SH-SY5Y (cell line): ENCODE data around the gene MEI1.

ENCODE experiments used
- GATA2 ChIP-seq: IDR thresholded peaks from 2 replicates; pipeline ENCODE4 v1.6.1; 2011; ENCODE audit warnings: mild to moderate bottlenecking, low read depth, low read length
- GATA3 ChIP-seq: IDR thresholded peaks from 2 replicates; pipeline ENCODE4 v1.6.1; 2011; ENCODE audit warnings: low read depth, mild to moderate bottlenecking, low read length, moderate library complexity

- TF ChIP-seq GATA2 (no peak), GATA3 (no peak)
Measured at GRCh38 chr22:41834005-41834944, 135.0 kb downstream of the MEI1 start.
